EL (cell line): ENCODE results near the gene TRIM47.
"Not testable (repeated sequence)": the region's sequence is repeated elsewhere in the genome, so short reads cannot be mapped to it uniquely, and the experiment has no call there.

Experiments used
- DNase-seq: peaks from one replicate; pipeline ENCODE4 v3.0.0-alpha.2; 2016

The TRIM47 gene

GRCh38 chr17:75891022-75891604 is 12.7 kb upstream of the TRIM47 start:
- no peak for DNase-seq

GRCh38 chr17:75889454-75889853 is 11.1 kb upstream of the TRIM47 start:
- no peak for DNase-seq

GRCh38 chr17:75888484-75888883 is 10.1 kb upstream of the TRIM47 start:
- no peak for DNase-seq

GRCh38 chr17:75885860-75886259 is 7.5 kb upstream of the TRIM47 start:
- not testable (repeated sequence) for DNase-seq

GRCh38 chr17:75885431-75885830 is 7.0 kb upstream of the TRIM47 start:
- DNase-seq, result no peak

GRCh38 chr17:75881678-75882454 is 3.5 kb upstream of the TRIM47 start:
- DNase-seq, result no peak

- DNase-seq, result no peak
These were observed 1.9 kb upstream of the TRIM47 start for GRCh38 chr17:75880266-75880665.

- peak; percentile 76 for DNase-seq
These were observed 618 bp downstream of the TRIM47 start for GRCh38 chr17:75877752-75878173.

GRCh38 chr17:75876938-75877751 is 1.2 kb downstream of the TRIM47 start:
- peak; percentile 97 for DNase-seq

GRCh38 chr17:75876190-75876937 is 2.0 kb downstream of the TRIM47 start:
- DNase-seq, result no peak

GRCh38 chr17:75875940-75876189 is 2.5 kb downstream of the TRIM47 start:
- DNase-seq, result no peak

- DNase-seq, result no peak
These were observed 3.0 kb downstream of the TRIM47 start for GRCh38 chr17:75875182-75875939.

- no peak for DNase-seq
These were observed 3.8 kb downstream of the TRIM47 start for GRCh38 chr17:75874323-75875181.

- no peak for DNase-seq
These were observed 4.6 kb downstream of the TRIM47 start for GRCh38 chr17:75873587-75874322.

- peak; percentile 75 for DNase-seq
These were observed 5.7 kb downstream of the TRIM47 start for GRCh38 chr17:75872434-75873351.

GRCh38 chr17:75870228-75870627 is 8.2 kb downstream of the TRIM47 start:
- not testable (repeated sequence) for DNase-seq

- no peak for DNase-seq
These were observed 8.9 kb downstream of the TRIM47 start for GRCh38 chr17:75869282-75870141.

GRCh38 chr17:75868730-75869281 is 9.6 kb downstream of the TRIM47 start:
- not testable (repeated sequence) for DNase-seq
